ENCODE measurements around the gene COQ3. TPM values are rescaled to one million over a fixed set of nuclear protein-coding genes. Genes with fewer than 3 reads are reported as not detected.

The COQ3 gene
- total RNA-seq, 1 experiment from 2014 or later = 10.9 TPM

- Histone ChIP-seq H3K23ac (ENCODE audit: insufficient read length, low read depth, low read length) (no peak overlapping the region), H2AFZ (ENCODE audit: low read length) (no peak overlapping the region), H2AK5ac (ENCODE audit: insufficient read length, low read length) (no peak overlapping the region), H3K4ac (ENCODE audit: low read depth, low read length) (no peak overlapping the region), H4K8ac (replicated peaks; ENCODE audit: insufficient read length, low read depth, low read length) (no peak overlapping the region), H3K23me2 (ENCODE audit: insufficient read length, low read depth, low read length, poor library complexity, severe bottlenecking) (no peaks in the 10 kb centered on the region), H3K9ac (ENCODE audit: extremely low read depth, insufficient read length, low read length) (no peak overlapping the region), H3K56ac (ENCODE audit: insufficient read length, low read depth, low read length) (no peak overlapping the region), H2BK5ac (ENCODE audit: insufficient read length, low read length) (no peak overlapping the region), H4K5ac (ENCODE audit: insufficient read length, low read depth, low read length) (no peak overlapping the region), H3K27ac (ENCODE audit: insufficient read length, low read depth, low read length) (no peak overlapping the region), H3T11ph (ENCODE audit: low read length) (no peak overlapping the region), H3K79me2 (ENCODE audit: insufficient read depth, low read length) (no peaks in the 10 kb centered on the region), H2BK12ac (ENCODE audit: insufficient read length, low read depth, low read length) (no peak overlapping the region), H2BK20ac (ENCODE audit: low read depth, low read length, poor library complexity, severe bottlenecking) (no peak overlapping the region), H2BK15ac (ENCODE audit: low read depth, low read length) (no peak overlapping the region), H3K9me3 (ENCODE audit: control insufficient read depth, low read depth, low read length) (no peaks in the 10 kb centered on the region), H3K4me2 (ENCODE audit: insufficient read depth, insufficient read length, low read length) (no peak overlapping the region), H3K79me1 (ENCODE audit: insufficient read depth, low read depth, low read length, poor library complexity, severe bottlenecking) (no peaks in the 10 kb centered on the region), H2BK120ac (ENCODE audit: low read depth, low read length, poor library complexity, severe bottlenecking) (no peak overlapping the region), H3K18ac (ENCODE audit: insufficient read length, low read depth, low read length) (no peak overlapping the region), H4K91ac (ENCODE audit: insufficient read length, low read depth, low read length) (no peak overlapping the region), H3K4me1 (ENCODE audit: insufficient read depth, low read length) (no peaks in the 10 kb centered on the region), H3K27me3 (ENCODE audit: insufficient read depth, low read length) (no peaks in the 10 kb centered on the region), H4K20me1 (ENCODE audit: control insufficient read depth, insufficient read depth, insufficient read length) (no peaks in the 10 kb centered on the region), H3K14ac (ENCODE audit: insufficient read depth, low read length) (no peak overlapping the region)
- no peak for TF ChIP-seq CTCF (conservative IDR thresholded peaks at IDR 0.05)
- Mint-ChIP-seq H3K9me3 (no peaks in the 10 kb centered on the region; a peak in 1 of 5 replicates), H3K4me1 (peaks cover 19 to 21% of the 10 kb centered on the region in 2 experiments), H3K4me3 (no peak overlapping the region), H3K27ac (0 out of 7 replicates have a peak overlapping the region, but pooled peaks of 1 of the 3 experiments have one; percentile 36), H3K36me3 (ENCODE audit: insufficient read depth in 1 of 3, low read depth in 3 of 3) (peaks cover 0 to 7% (median 6%) of the 10 kb centered on the region in 3 experiments; a peak in 5 of 7 replicates), H3K27me3 (ENCODE audit: low read depth) (no peaks in the 10 kb centered on the region)
- WGBS (ENCODE audit: extremely low coverage, insufficient read length, low lambda C conversion rate) = no CpG with 5 or more reads among the region's 2 CpGs
- DNase-seq = no peak
These were observed 38.9 kb upstream of the COQ3 start for GRCh38 chr6:99432877-99433276.

Data from H9 (cell line).